Measurements from ENCODE around the gene ZNF584.
"Not testable (repeated sequence)": the region's sequence is repeated elsewhere in the genome, so short reads cannot be mapped to it uniquely, and the experiment has no call there.

ZNF584 gene

GRCh38 chr19:58395979-58396627 lies 12.3 kb upstream of the ZNF584 start:
- H3K4me1 Mint-ChIP-seq (ENCODE audit: low read depth), result peaks cover 31% of the 10 kb centered on the region
- H3K27me3 Mint-ChIP-seq, result peaks cover 7% of the 10 kb centered on the region
- no peak overlapping the region for H3K27ac Mint-ChIP-seq
- H3K9me3 Mint-ChIP-seq, result no peaks in the 10 kb centered on the region
- no peak overlapping the region for H3K4me3 Mint-ChIP-seq
- peaks cover 37% of the 10 kb centered on the region for H3K36me3 Mint-ChIP-seq (ENCODE audit: low read depth)

GRCh38 chr19:58396691-58397532 lies 11.5 kb upstream of the ZNF584 start:
- peaks cover 30% of the 10 kb centered on the region for H3K36me3 Mint-ChIP-seq (ENCODE audit: low read depth)
- H3K27ac Mint-ChIP-seq, result no peak overlapping the region
- H3K27me3 Mint-ChIP-seq, result peaks cover 10% of the 10 kb centered on the region
- no peaks in the 10 kb centered on the region for H3K9me3 Mint-ChIP-seq
- H3K4me1 Mint-ChIP-seq (ENCODE audit: low read depth), result peaks cover 34% of the 10 kb centered on the region
- H3K4me3 Mint-ChIP-seq, result no peak overlapping the region

- no peak overlapping the region for H3K4me3 Mint-ChIP-seq
- peaks cover 25% of the 10 kb centered on the region for H3K36me3 Mint-ChIP-seq (ENCODE audit: low read depth)
- H3K9me3 Mint-ChIP-seq, result no peaks in the 10 kb centered on the region
- peaks cover 10% of the 10 kb centered on the region for H3K27me3 Mint-ChIP-seq
- H3K4me1 Mint-ChIP-seq (ENCODE audit: low read depth), result peaks cover 36% of the 10 kb centered on the region
- no peak overlapping the region for H3K27ac Mint-ChIP-seq
Observed at GRCh38 chr19:58397533-58398037, 10.9 kb upstream of the ZNF584 start.

DNA sequence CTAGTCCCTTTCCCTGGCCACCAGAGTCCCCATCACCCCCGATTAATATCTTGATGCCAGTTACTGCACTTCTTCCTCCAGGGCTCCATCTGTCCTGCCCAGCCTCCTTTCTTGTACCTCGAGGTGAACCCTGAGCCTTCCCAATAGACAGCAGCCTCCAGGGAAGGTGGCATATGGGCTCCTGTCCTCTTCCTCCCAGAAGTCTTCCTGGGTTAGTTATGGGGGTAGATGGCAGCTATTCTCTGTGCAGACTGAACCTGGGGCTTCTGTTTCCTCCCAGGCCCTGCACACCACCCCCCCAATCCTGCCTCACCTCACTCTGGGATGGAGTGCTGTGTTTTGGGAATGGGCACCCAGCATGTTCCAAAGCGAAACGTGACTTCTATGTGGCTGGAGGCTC lies 10.4 kb upstream of the ZNF584 start:
- peaks cover 20% of the 10 kb centered on the region for H3K36me3 Mint-ChIP-seq (ENCODE audit: low read depth)
- no peak overlapping the region for H3K4me3 Mint-ChIP-seq
- H3K9me3 Mint-ChIP-seq, result no peaks in the 10 kb centered on the region
- peaks cover 33% of the 10 kb centered on the region for H3K4me1 Mint-ChIP-seq (ENCODE audit: low read depth)
- peaks cover 10% of the 10 kb centered on the region for H3K27me3 Mint-ChIP-seq
- no peak overlapping the region for H3K27ac Mint-ChIP-seq

- Mint-ChIP-seq H3K4me1 (ENCODE audit: low read depth) (peaks cover 32% of the 10 kb centered on the region), H3K4me3 (no peak overlapping the region), H3K36me3 (ENCODE audit: low read depth) (peaks cover 16% of the 10 kb centered on the region), H3K9me3 (no peaks in the 10 kb centered on the region), H3K27ac (no peak overlapping the region), H3K27me3 (peaks cover 10% of the 10 kb centered on the region)
Observed at GRCh38 chr19:58398545-58398944, 9.9 kb upstream of the ZNF584 start.

DNA sequence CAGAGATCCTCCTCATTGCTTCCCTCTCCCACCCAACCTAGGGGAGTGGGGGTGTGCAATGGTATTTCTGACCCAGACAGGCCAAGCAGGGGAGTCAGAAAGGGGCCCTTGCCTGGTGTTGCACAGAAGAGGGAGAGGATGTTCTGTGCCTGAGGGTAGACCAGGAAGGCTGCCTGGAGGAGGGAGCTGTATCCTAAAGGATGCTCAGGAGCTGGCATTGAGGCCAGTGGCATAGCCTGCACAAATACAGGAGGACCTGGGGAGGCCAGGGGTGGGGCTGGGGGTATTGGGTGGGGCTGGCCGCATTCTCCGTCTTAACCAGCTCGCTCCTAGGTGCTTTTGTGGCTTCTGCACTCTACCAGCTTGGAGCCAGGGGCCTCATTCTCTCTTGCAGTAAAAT lies 8.5 kb upstream of the ZNF584 start:
- Mint-ChIP-seq H3K4me1 (ENCODE audit: low read depth) (peaks cover 28% of the 10 kb centered on the region), H3K27me3 (peaks cover 10% of the 10 kb centered on the region), H3K27ac (no peak overlapping the region), H3K4me3 (no peak overlapping the region), H3K36me3 (ENCODE audit: low read depth) (peaks cover 2% of the 10 kb centered on the region), H3K9me3 (no peaks in the 10 kb centered on the region)

DNA sequence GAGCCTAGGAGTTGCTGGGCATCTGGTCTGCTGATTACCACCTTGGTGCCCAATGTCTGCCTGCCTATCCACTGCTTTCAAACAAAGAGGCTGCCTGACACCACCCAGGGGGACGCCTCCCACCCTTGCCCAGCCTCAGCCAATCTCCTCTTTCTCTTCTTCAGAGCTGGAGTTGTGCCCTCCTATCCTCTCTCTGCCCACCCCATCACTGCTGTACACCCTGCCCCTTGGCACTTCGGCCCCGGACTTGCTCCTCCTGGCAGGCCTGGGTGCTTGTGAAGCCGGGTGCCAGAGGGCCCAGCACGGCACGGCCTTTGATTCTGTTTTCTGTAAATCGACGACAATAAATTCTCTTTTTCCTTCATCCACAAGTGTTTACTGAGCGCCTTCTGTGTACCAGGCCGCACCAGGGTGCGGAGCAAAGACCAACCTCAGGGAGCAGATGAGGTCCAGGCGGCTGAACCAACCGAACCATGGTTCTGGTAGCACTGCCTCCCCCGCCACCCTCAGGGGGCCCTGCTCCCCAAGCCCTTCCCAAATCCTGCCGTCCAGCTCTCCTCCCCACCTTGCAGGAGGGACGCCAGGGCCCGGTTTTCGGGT lies 8.0 kb upstream of the ZNF584 start:
- H3K27ac Mint-ChIP-seq, result no peak overlapping the region
- H3K27me3 Mint-ChIP-seq, result peaks cover 10% of the 10 kb centered on the region

DNA sequence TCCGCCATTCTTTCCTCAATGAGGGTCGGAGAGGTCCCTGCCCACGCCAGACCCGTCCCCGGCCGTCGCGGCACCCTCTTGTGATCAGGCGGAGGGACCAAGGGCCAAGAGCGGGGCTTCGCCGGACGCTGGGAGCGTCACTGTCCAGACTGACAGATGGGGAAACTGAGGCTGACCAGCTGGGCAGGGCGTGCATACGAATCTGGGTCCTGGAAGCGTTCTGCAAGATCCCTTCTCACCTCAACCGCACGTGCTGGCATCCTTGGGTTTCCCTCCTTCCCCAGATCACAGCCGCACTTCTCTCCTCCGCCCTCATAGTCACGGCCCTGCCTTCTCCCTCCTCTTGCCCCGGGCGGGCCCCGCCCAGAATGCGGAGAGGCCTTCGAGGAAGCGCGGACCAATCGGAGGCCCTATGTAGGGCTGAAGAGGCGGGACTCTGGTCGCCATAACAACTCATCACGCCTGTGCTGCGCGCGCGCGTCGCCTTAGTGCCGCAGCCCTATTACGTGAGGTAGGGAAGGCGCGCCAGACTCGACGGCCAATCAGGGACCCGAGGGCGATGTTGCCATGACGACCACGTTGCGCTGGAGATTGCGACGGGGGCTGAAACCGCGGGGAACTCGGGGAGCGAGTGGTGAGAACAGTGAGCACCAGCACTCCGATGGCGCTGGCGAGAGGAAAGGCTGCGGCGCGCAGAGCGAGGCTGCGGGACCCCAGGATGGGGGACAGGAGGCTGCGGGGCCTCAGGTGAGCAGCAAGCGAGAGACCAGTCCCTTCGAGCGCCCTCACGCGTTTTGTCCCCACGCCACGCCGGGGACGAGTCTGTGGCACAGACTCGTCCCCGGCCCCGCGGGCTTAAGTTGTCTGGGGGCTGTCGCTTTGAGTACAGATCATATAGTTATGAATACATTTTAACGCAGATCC lies 7.3 kb upstream of the ZNF584 start:
- Mint-ChIP-seq H3K4me3 (peak overlapping the region; percentile 86), H3K9me3 (no peaks in the 10 kb centered on the region), H3K27me3 (peaks cover 10% of the 10 kb centered on the region), H3K36me3 (ENCODE audit: low read depth) (no peaks in the 10 kb centered on the region), H3K27ac (peak overlapping the region; percentile 83), H3K4me1 (ENCODE audit: low read depth) (peaks cover 24% of the 10 kb centered on the region)

More for the DNA sequence above, 8.0 kb upstream of the ZNF584 start:
- Mint-ChIP-seq H3K4me1 (ENCODE audit: low read depth) (peaks cover 28% of the 10 kb centered on the region), H3K36me3 (ENCODE audit: low read depth) (no peaks in the 10 kb centered on the region), H3K9me3 (no peaks in the 10 kb centered on the region), H3K4me3 (peak overlapping the region; percentile 86)

GRCh38 chr19:58401840-58402421 lies 6.5 kb upstream of the ZNF584 start:
- H3K4me1 Mint-ChIP-seq (ENCODE audit: low read depth), result peaks cover 28% of the 10 kb centered on the region

DNA sequence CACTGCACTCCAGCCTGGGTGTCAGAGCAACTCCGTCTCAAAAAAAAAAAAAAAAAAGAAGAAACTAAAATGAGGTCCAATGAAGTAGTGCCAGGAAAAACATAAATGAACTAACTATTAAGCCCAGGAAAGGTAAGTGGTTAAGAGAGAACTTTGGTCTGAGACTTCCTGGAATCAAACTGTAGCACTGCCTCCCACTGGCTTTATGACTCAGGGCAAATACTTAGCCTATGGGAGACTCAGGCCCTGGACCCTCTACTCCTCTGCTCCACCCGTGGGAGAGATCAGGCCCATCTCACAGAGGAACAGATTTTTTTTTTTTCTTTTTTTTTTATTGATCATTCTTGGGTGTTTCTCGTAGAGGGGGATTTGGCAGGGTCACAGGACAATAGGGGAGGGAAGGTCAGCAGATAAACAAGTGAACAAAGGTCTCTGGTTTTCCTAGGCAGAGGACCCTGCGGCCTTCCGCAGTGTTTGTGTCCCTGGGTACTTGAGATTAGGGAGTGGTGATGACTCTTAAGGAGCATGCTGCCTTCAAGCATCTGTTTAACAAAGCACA lies 4.5 kb upstream of the ZNF584 start:
- H3K4me3 Mint-ChIP-seq, H3K27ac Mint-ChIP-seq, H3K9me3 Mint-ChIP-seq: not testable (repeated sequence)

More at GRCh38 chr19:58401840-58402421, 6.5 kb upstream of the ZNF584 start:
- Mint-ChIP-seq H3K4me3 (peak overlapping the region; percentile 86), H3K27me3 (peaks cover 10% of the 10 kb centered on the region), H3K9me3 (no peaks in the 10 kb centered on the region), H3K36me3 (ENCODE audit: low read depth) (no peaks in the 10 kb centered on the region), H3K27ac (no peak overlapping the region)

DNA sequence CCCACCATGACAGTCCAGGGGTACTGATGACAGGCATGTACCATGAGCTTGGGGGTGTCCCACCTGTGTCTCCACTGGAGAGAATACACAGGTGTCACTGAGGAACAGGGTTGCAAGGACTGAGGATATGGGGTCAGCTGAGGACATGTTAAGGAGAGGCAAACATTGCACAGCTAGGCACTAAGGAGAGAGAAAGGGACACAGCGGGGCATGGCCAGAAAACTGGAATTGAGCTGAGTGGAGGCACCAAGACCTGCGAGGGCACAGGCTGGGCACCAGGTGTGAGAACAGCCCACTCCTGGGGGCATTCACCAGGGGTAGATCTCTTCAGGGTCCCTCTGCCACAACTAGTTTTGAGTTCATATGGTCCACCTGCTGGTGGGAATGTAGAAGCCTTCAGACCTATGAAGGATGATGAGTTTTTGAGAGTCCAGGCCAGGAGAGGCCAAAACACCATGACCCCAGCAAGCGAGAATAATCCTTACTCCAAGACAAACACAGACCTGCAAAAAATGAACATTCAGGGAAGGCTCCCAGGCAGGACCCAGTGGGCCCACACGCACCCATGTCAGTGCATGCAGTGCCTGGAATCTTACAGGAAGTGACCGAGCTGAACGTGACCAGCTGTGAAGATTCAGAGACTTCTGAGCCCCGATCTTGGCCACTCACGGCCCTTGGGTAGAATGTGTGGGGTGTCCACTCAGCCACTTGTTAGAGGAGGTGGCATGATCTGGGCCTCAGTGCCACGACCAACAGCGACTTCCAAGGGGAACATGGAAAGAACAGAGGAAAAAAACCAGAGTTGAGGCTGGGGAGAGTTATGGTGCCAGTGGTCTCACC lies 1.4 kb upstream of the ZNF584 start:
- H3K27me3 Mint-ChIP-seq, result no peaks in the 10 kb centered on the region
- H3K4me3 Mint-ChIP-seq, result peak overlapping the region; percentile 87
- peak overlapping the region; percentile 91 for H3K27ac Mint-ChIP-seq
- no peaks in the 10 kb centered on the region for H3K9me3 Mint-ChIP-seq
- H3K36me3 Mint-ChIP-seq (ENCODE audit: low read depth), result no peaks in the 10 kb centered on the region
- peaks cover 39% of the 10 kb centered on the region for H3K4me1 Mint-ChIP-seq (ENCODE audit: low read depth)

More for the DNA sequence above, 4.5 kb upstream of the ZNF584 start:
- not testable (repeated sequence) for H3K27me3 Mint-ChIP-seq; H3K36me3 Mint-ChIP-seq (ENCODE audit: low read depth)
- H3K4me1 Mint-ChIP-seq (ENCODE audit: low read depth), result peaks cover 39% of the 10 kb centered on the region

DNA sequence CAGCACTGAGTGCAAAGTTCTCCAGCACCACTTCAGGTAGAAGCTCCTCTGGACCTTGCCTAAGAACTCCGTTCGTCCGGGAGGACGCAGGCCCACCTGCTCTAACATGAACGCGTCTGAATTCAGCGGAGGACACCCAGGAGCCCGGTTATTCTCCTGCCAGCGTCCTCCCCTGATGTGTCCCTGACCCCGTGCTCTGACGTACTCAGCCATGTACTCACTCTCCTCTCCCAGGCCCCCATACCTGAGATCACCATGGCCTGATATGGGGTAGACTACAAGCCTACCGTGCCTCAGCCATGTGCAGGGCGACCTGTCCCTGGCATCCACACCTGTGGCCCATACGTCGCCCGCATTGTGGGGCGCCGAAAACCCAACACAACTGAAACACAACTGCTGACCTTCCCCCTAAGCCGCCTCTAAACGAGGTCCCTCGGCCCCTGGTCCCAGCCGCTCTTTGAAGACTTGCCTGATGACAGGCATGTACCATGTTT lies 744 bp upstream of the ZNF584 start:
- Mint-ChIP-seq H3K27me3 (no peaks in the 10 kb centered on the region), H3K4me1 (ENCODE audit: low read depth) (peaks cover 35% of the 10 kb centered on the region), H3K36me3 (ENCODE audit: low read depth) (peaks cover 4% of the 10 kb centered on the region), H3K9me3 (no peaks in the 10 kb centered on the region), H3K27ac (peak overlapping the region; percentile 91), H3K4me3 (peak overlapping the region; percentile 87)

Measured in stimulated activated naive CD8-positive, alpha-beta T cell treated with anti-CD3 and anti-CD28 coated beads, Interleukin-15, Interleukin-2, amounts not matched to agents 100 ng/mL and 50 ng/mL, for 24 hours (primary cell).